AG04450 (cell line): Measurements from ENCODE around the gene BTNL8. TPM values are rescaled to one million over a fixed set of nuclear protein-coding genes. Genes with fewer than 3 reads are reported as not detected.

Source experiments
- CTCF ChIA-PET: fragments of 300-600, 350-600 bp; formaldehyde crosslinking; extraction: SDS; loops from one replicate; lab custom pipeline; 2022; ENCODE audit warnings: antibody characterized with exemption, inconsistent platforms; lab: Charles Lee
- POLR2A ChIA-PET: fragments of 350-600 bp; formaldehyde crosslinking; extraction: SDS; loops from one replicate; lab custom pipeline; 2021; ENCODE audit warnings: antibody characterized with exemption, inconsistent platforms; lab: Yijun Ruan, JAX
- DNase-seq: peaks from one replicate; pipeline ENCODE4 v3.0.0-alpha.2; 2011; ENCODE audit warnings: low read depth, low spot score
- H3K27ac ChIP-seq: one replicate; pipeline ENCODE4 v1.5.1; 2012; ENCODE audit warnings: low read depth, low read length, control low read depth
- H3K27me3 ChIP-seq: one replicate; pipeline ENCODE4 v1.6.0; 2012; ENCODE audit warnings: low read length; ENCODE audit not compliant: control insufficient read depth, insufficient read depth
- H3K4me3 ChIP-seq: 2 replicates; pipeline ENCODE4 v1.5.1; 2011; ENCODE audit warnings: mild to moderate bottlenecking, low read depth, low read length, control low read depth
- H3K9me3 ChIP-seq: 2 replicates; pipeline ENCODE4 v1.5.1; 2012; ENCODE audit warnings: low read length; ENCODE audit not compliant: control insufficient read depth, insufficient read depth
- CTCF ChIP-seq: IDR thresholded peaks from 2 replicates; pipeline ENCODE4 v1.5.1; 2011; ENCODE audit warnings: low read depth, low read length, control low read depth, inconsistent platforms
- polyA minus RNA-seq: library from RNA; depleted of rRNA, polyadenylated mRNA; stranded (reverse); fragments of >200 nt; gene quantifications from 2 replicates; pipeline ENCODE4 v1.2.3, GENCODE V29; 2011; rRNA and poly(A)+ RNA removed
- polyA plus RNA-seq: library from polyadenylated mRNA; depleted of rRNA; stranded (reverse); fragments of >200 nt; gene quantifications from 2 replicates; pipeline ENCODE4 v1.2.3, GENCODE V29; 2011; rRNA removed

The BTNL8 gene
- polyA plus RNA-seq (not detected in 2 replicates), polyA minus RNA-seq (not detected in 2 replicates)

- no peak for DNase-seq
- H3K9me3 ChIP-seq, result peaks cover 2% of the 10 kb centered on the region; the same call in 1 of the 2 replicates
- ChIA-PET CTCF (no interaction called here), POLR2A (no interaction called here)
- no peak within 1 kb of the TSS for H3K27ac ChIP-seq
- TF ChIP-seq CTCF, result no peak
- no peaks in the 10 kb centered on the region for H3K27me3 ChIP-seq
- H3K4me3 ChIP-seq, result no peak within 1 kb of the TSS
Measured at GRCh38 chr5:180898621-180899246, at the start of gene BTNL8. TSS of gene BTNL8 (plus strand) at chr5:180899159. CDS start at chr5:180899311, 152 bp downstream.

- H3K9me3 ChIP-seq, result peaks cover 41% of the 10 kb centered on the region
- no peak for TF ChIP-seq CTCF
- ChIA-PET POLR2A (no interaction called here), CTCF (interaction anchor here (1.9 kb wide), 1 partner anchor 19 kb away, joined by 6 read pairs; no protein-coding TSS in a partner anchor)
- H3K27ac ChIP-seq, result no peak overlapping the region
- H3K4me3 ChIP-seq, result no peak overlapping the region
- no peaks in the 10 kb centered on the region for H3K27me3 ChIP-seq
- no peak for DNase-seq
Measured at GRCh38 chr5:180849827-180850226, 49.1 kb upstream of the BTNL8 start.

GRCh38 chr5:180850434-180851078 lies 48.4 kb upstream of the BTNL8 start:
- peaks cover 41% of the 10 kb centered on the region for H3K9me3 ChIP-seq
- H3K27ac ChIP-seq, result no peak overlapping the region
- no peak for DNase-seq
- POLR2A ChIA-PET, result no interaction called here
- CTCF ChIA-PET, result interaction anchor here (1.9 kb wide), 1 partner anchor 18 kb away, joined by 6 read pairs; no protein-coding TSS in a partner anchor
- no peaks in the 10 kb centered on the region for H3K27me3 ChIP-seq
- H3K4me3 ChIP-seq, result no peak overlapping the region
- no peak for TF ChIP-seq CTCF

GRCh38 chr5:180852495-180852894 lies 46.5 kb upstream of the BTNL8 start:
- no peaks in the 10 kb centered on the region for H3K27me3 ChIP-seq
- peaks cover 29% of the 10 kb centered on the region for H3K9me3 ChIP-seq
- ChIA-PET POLR2A (no interaction called here), CTCF (interaction anchor here (0.7 to 1.1 kb wide), 2 partner anchors 16 to 31 kb away, joined by 4 to 9 read pairs; no protein-coding TSS in a partner anchor)
- no peak overlapping the region for H3K4me3 ChIP-seq
- H3K27ac ChIP-seq, result no peak overlapping the region
- DNase-seq, result no peak
- TF ChIP-seq CTCF, result no peak
